ENCODE data around the gene ANKFN1. TPM values are rescaled to one million over a fixed set of nuclear protein-coding genes. Genes with fewer than 3 reads are reported as not detected.

ANKFN1 gene
- total RNA-seq, 1 experiment from 2014 or later: not detected

- H4K91ac ChIP-seq (ENCODE audit: insufficient read length, low read depth, low read length): no peak overlapping the region
- Mint-ChIP-seq H3K27me3 (ENCODE audit: low read depth) (no peaks in the 10 kb centered on the region), H3K36me3 (ENCODE audit: insufficient read depth in 1 of 3, low read depth in 3 of 3) (no peaks in the 10 kb centered on the region), H3K4me3 (no peak overlapping the region), H3K9me3 (no peaks in the 10 kb centered on the region), H3K27ac (no peak overlapping the region), H3K4me1 (no peaks in the 10 kb centered on the region)
- no peak overlapping the region for H3K23ac ChIP-seq (ENCODE audit: insufficient read length, low read depth, low read length)
- no peaks in the 10 kb centered on the region for H3K27me3 ChIP-seq (ENCODE audit: insufficient read depth, low read length)
- H3K18ac ChIP-seq (ENCODE audit: insufficient read length, low read depth, low read length): no peak overlapping the region
- H4K8ac ChIP-seq (replicated peaks; ENCODE audit: insufficient read length, low read depth, low read length): no peak overlapping the region
- H3K9me3 ChIP-seq (ENCODE audit: control insufficient read depth, low read depth, low read length): no peaks in the 10 kb centered on the region
- no peaks in the 10 kb centered on the region for H3K4me1 ChIP-seq (ENCODE audit: insufficient read depth, low read length)
- no CpG with 5 or more reads among the region's 1 CpG for WGBS (ENCODE audit: extremely low coverage, insufficient read length, low lambda C conversion rate)
- no peak overlapping the region for H3K4me2 ChIP-seq (ENCODE audit: insufficient read depth, insufficient read length, low read length)
- H3T11ph ChIP-seq (ENCODE audit: low read length): no peak overlapping the region
- no peak overlapping the region for H2BK120ac ChIP-seq (ENCODE audit: low read depth, low read length, poor library complexity, severe bottlenecking)
- H4K5ac ChIP-seq (ENCODE audit: insufficient read length, low read depth, low read length): no peak overlapping the region
- H2BK15ac ChIP-seq (ENCODE audit: low read depth, low read length): no peak overlapping the region
- no peak for TF ChIP-seq CTCF (conservative IDR thresholded peaks at IDR 0.05)
- no peak overlapping the region for H2BK20ac ChIP-seq (ENCODE audit: low read depth, low read length, poor library complexity, severe bottlenecking)
- H3K27ac ChIP-seq (ENCODE audit: insufficient read length, low read depth, low read length): no peak overlapping the region
- no peak for DNase-seq
- no peak overlapping the region for H3K14ac ChIP-seq (ENCODE audit: insufficient read depth, low read length)
- H2AK5ac ChIP-seq (ENCODE audit: insufficient read length, low read length): no peak overlapping the region
- H2AFZ ChIP-seq (ENCODE audit: low read length): no peak overlapping the region
- no peak overlapping the region for H3K4ac ChIP-seq (ENCODE audit: low read depth, low read length)
- no peak overlapping the region for H2BK5ac ChIP-seq (ENCODE audit: insufficient read length, low read length)
- H3K9ac ChIP-seq (ENCODE audit: extremely low read depth, insufficient read length, low read length): no peak overlapping the region
- no peaks in the 10 kb centered on the region for H3K23me2 ChIP-seq (ENCODE audit: insufficient read length, low read depth, low read length, poor library complexity, severe bottlenecking)
- no peaks in the 10 kb centered on the region for H3K79me1 ChIP-seq (ENCODE audit: insufficient read depth, low read depth, low read length, poor library complexity, severe bottlenecking)
- H3K56ac ChIP-seq (ENCODE audit: insufficient read length, low read depth, low read length): no peak overlapping the region
- no peak overlapping the region for H2BK12ac ChIP-seq (ENCODE audit: insufficient read length, low read depth, low read length)
- H4K20me1 ChIP-seq (ENCODE audit: control insufficient read depth, insufficient read depth, insufficient read length): no peaks in the 10 kb centered on the region
- H3K79me2 ChIP-seq (ENCODE audit: insufficient read depth, low read length): no peaks in the 10 kb centered on the region; the same call in 1 of the 2 replicates
Observed at GRCh38 chr17:56182081-56182480, 28.8 kb downstream of the ANKFN1 start.
